Rectal smooth muscle tissue (tissue), 1 donor: Measurements from ENCODE around the gene IPPK.
A peak's percentile ranks its signal among the peaks of the same experiment; 100 is the strongest.

Experiments used
- H3K27ac ChIP-seq: one replicate; pipeline ENCODE4 v1.7.0; 2013; ENCODE audit warnings: low read depth, low read length, inconsistent platforms
- H3K27me3 ChIP-seq: one replicate; pipeline ENCODE4 v1.7.0; 2013; ENCODE audit warnings: low read length; ENCODE audit not compliant: control insufficient read depth, insufficient read depth
- H3K36me3 ChIP-seq: one replicate; pipeline ENCODE4 v1.7.0; 2013; ENCODE audit warnings: low read length; ENCODE audit not compliant: control insufficient read depth, insufficient read depth
- H3K4me1 ChIP-seq: one replicate; pipeline ENCODE4 v1.7.0; 2013; ENCODE audit warnings: low read length; ENCODE audit not compliant: control insufficient read depth, insufficient read depth
- H3K4me3 ChIP-seq: one replicate; pipeline ENCODE4 v1.7.0; 2013; ENCODE audit warnings: low read length
- H3K9ac ChIP-seq: one replicate; pipeline ENCODE4 v1.7.0; 2013; ENCODE audit warnings: low read length

Gene IPPK

DNA sequence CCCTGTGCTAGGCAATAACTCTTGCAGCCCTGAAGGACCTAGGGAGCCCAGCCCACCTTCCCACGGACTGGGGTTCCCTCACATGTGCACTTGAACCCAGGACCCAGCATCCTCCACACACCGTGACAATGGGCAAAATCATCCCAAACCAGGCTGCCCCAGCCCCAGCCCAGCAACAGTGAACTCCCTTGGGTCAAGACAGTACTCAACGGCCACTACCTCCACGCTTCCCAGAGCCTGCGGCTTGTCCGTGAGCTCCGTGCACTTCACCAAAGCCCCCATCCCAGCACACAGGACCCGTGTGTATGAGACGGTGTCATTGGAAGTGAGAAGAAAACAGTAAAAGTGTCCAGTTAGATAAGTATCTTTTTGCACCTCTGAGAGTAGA, 55.8 kb downstream of the IPPK start:
- Histone ChIP-seq H3K27me3 (no peaks in the 10 kb centered on the region), H3K36me3 (peaks cover 6% of the 10 kb centered on the region), H3K4me3 (no peak overlapping the region), H3K4me1 (peaks cover 41% of the 10 kb centered on the region), H3K9ac (no peak overlapping the region), H3K27ac (peak overlapping the region; percentile 21)

DNA sequence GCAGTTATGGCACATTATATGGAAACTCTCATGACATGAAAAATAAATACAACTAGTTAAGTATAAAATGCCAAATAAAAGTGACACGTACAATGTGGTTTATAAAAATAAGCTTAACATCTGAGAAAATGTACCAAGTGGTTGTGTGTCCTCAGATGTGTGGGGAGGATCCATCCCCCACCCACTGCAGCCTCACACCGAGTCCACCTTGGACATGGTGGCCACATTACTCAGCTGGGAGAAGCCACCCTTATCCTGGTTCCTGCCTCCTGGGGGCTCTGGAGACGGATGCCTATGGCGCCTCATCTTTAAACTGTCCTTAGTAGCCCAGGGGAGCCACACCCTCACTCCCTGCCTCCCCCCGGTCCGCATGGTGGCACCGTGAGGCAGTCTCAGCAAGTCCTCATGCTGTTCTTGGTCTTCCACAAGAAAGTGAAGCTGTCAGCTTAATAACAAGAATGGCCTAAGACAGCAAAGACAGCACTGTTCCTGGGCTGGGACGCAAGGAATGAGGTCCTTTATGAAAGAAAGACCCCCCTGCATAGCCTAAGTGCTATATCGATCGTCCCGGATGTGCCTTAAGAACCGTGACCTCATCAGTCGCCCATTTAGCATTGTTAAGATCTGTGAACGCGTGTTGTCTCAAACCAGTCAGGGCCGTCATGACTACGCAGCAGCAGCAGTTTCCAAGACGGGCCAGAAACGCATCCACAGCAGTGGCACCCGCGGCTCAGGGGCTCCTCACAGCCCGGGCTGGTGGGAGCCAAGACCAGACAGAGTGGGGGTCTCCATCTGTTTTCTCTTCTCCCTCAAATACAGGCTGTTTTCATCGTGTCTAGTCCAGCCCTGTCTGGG, 56.4 kb downstream of the IPPK start:
- Histone ChIP-seq H3K27ac (peak overlapping the region; percentile 21), H3K4me1 (peaks cover 47% of the 10 kb centered on the region)

DNA sequence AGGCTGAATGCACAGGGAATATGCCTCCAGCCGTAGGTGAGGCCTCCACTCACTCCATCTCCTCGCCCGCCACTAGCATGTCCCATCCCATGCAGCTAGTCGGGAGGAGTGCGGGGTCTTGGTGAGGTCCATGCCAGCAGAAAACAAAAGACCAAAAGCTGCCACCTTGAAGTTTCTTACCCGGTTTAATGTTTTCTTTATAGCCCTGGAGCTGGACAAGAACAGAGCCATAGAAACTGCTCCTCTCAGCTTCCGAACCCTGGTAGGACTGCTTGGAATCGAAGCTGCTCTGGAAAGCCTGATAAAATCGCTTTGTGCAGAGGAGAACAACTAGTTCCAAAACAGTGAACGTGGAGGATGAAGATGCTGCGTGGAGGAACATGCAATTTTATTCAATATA, 57.1 kb downstream of the IPPK start:
- no peak overlapping the region for H3K27ac ChIP-seq
- no peak overlapping the region for H3K4me3 ChIP-seq
- peaks cover 47% of the 10 kb centered on the region for H3K4me1 ChIP-seq
- no peak overlapping the region for H3K9ac ChIP-seq
- peaks cover 2% of the 10 kb centered on the region for H3K36me3 ChIP-seq
- no peaks in the 10 kb centered on the region for H3K27me3 ChIP-seq

More for the DNA sequence above, 56.4 kb downstream of the IPPK start:
- Histone ChIP-seq H3K9ac (no peak overlapping the region), H3K4me3 (no peak overlapping the region), H3K36me3 (peaks cover 6% of the 10 kb centered on the region), H3K27me3 (no peaks in the 10 kb centered on the region)

DNA sequence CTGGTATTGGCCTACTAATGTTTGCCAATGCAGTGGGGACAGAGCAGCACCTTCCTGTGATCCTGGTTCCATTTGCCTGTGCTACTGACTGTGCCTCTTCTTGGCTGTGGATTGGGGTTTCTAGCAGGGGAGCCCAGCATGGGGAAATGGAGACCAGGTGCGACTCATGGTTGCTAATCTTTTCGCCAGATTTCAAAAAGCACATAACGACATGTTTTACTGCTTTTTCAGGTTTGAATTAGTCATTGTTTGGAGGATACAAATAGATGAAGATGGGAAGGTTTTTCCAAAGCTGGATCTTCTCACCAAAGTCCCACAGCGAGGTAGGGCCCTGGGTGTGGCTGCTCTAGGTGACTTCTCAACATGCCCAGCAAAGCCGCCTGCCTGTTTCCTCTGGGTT, 57.6 kb downstream of the IPPK start:
- no peak overlapping the region for H3K4me3 ChIP-seq
- H3K4me1 ChIP-seq: peaks cover 46% of the 10 kb centered on the region
- no peak overlapping the region for H3K27ac ChIP-seq
- H3K9ac ChIP-seq: no peak overlapping the region
- peaks cover 2% of the 10 kb centered on the region for H3K36me3 ChIP-seq
- no peaks in the 10 kb centered on the region for H3K27me3 ChIP-seq

DNA sequence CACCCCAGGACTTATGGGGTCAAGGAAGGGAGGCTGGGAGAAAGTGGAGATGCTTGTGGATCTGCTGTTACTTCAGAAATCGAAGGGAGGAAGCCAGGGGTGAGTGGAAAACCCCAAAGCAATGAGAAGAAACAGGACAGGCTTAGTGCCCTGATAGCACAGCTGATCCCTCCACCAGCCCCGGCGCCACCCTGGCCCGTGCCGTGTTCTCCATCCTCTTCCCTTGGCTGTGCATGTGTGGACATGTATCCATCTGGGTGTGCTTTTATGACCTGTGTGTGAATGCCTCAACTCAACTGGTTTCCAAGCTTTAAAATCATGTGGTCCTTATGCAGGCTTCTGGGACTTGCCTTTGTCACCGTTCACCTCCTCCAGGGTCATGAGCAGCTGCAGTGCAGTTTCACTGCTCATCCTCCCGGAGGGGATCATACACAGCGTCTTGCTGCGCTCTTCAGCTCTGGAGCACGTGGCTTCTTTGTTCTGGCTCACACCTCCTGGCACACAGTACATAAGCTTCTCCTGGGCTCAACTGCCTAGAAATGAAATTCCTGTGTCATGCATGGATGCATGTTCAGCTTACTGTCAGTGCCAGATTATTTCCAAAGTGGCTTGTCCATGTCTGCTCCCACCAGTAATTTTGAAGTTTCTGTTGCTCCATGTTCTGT, 58.2 kb downstream of the IPPK start:
- Histone ChIP-seq H3K27me3 (no peaks in the 10 kb centered on the region), H3K27ac (no peak overlapping the region), H3K4me1 (peaks cover 41% of the 10 kb centered on the region), H3K9ac (no peak overlapping the region), H3K4me3 (no peak overlapping the region), H3K36me3 (peaks cover 2% of the 10 kb centered on the region)

DNA sequence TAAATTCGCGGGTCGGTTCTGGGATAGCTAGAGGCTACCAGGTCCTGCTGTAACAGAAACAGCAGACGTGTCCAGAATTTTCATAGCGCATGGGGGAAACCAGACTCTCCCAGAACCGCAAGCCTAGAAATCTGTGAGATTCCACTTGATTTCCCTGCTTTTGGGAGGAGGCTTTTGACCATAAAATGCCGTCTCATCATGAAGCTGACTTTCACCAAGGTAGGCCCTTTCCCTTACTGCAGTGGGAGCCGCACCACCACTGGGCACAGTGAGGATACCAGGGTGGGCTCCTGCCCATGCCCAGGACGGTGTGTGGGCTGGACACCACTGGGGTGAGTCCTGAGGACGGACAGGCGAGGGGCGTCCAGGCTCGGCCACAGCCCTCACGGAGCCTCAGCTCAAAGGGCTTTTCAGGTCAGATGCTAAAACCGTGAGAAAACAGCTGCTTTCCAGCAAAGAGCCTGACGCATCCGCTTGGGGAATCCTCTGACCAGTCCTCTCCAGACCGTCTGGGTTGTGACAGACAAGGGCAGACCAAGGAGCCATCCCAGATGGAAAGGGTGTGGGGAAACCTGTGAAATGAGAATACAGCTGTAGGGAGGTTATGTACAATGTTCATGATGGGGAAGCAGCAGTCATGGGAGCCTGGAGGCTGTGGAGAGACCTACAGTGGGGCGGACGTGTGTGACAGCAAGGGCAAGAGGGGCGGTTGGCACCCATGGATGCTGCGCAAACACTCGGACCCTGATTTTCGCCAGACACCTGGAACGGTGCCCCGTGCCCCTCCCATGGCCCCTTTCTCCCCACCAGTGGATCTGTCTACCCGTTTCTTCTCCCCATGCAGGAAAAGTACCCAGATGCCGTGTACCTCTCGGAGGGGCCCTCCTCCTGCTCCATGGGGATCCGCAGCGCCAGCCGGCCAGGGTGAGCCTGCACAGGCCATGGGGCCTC, 59.2 kb downstream of the IPPK start:
- H3K36me3 ChIP-seq: peaks cover 2% of the 10 kb centered on the region
- H3K27me3 ChIP-seq: no peaks in the 10 kb centered on the region
- H3K4me1 ChIP-seq: peaks cover 31% of the 10 kb centered on the region
- peak overlapping the region; percentile 67 for H3K27ac ChIP-seq
- H3K9ac ChIP-seq: no peak overlapping the region
- no peak overlapping the region for H3K4me3 ChIP-seq

DNA sequence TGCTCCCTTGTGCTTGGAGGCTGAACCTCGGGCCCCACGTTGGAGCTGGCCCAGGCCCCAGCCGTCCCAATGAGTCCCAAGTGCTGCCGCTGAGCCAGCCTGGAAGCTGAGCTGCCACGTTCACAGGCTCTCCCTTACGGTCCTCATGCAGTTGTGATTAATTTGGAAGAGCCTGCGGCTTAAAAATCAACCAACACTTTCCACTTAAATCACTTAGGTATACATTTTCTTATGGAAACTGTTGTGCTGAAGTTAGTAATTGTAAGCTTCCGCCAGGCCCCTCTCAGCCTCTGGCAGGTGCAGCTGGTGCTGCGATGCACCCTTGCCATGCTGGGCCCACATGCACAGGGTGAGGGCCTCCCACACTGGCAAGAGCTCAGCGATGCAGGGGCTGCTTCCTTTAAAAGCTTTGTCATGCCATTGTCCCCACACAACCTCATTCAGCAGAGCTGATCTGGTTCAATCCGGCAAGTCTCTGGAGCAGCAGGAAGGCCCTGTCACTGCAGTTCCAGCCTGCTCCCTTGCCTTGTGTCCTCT, 61.0 kb downstream of the IPPK start:
- H3K4me1 ChIP-seq: peaks cover 26% of the 10 kb centered on the region
- no peaks in the 10 kb centered on the region for H3K36me3 ChIP-seq
- no peak overlapping the region for H3K9ac ChIP-seq
- peak overlapping the region; percentile 70 for H3K27ac ChIP-seq
- H3K4me3 ChIP-seq: no peak overlapping the region
- H3K27me3 ChIP-seq: no peaks in the 10 kb centered on the region

DNA sequence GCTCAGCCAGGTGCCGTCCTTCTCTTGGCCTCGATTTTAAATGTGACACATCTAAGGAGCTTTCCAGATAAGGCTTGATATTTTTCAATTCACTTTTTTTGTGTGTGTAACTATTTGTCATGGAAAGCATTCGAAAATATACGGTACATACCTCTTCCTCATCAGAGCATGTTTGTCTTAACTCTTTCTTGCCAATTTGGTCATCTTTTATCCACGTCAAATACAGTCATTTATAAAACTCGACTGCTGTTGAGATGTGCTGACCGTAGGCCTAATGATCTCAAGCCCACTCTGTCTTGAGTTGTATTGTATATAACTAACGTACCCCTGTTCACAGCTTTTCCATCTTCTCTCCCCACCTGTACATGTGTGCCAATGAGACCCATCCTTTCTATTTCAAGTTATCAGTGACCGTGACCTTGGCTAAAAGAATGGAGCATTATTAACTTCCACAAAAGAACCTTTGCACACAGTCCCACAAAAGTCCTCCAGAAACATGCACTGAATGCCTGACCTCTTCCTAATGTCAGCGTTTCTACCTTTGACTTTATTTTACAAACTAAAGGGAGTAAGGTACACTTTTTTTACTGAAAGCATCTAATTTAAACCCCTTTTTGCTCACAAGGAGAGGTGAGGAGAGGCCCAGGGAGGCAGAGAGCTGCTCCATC, 61.6 kb downstream of the IPPK start:
- Histone ChIP-seq H3K4me3 (no peak overlapping the region), H3K4me1 (peaks cover 26% of the 10 kb centered on the region), H3K27ac (peak overlapping the region; percentile 70), H3K9ac (no peak overlapping the region), H3K36me3 (no peaks in the 10 kb centered on the region), H3K27me3 (no peaks in the 10 kb centered on the region)

DNA sequence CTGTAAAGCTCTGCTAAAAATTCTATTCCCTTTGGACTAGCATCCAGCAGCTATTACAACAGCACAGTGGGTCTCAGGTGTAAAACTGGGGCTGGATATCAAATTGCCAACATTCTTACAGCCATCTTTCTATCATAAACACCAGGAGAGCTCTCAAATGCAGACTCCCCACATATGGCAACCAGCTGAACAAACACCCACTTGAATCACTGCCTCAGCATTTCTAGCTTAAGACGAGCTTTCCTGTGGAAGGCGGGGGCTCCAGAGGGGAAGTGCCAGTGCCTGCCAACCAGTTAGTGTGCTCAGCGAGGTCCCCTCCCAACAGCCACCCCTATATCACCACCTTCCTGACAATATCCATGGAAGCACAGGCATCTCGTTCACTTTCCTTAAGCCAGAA, 62.2 kb downstream of the IPPK start:
- Histone ChIP-seq H3K36me3 (no peaks in the 10 kb centered on the region), H3K27ac (peak overlapping the region; percentile 48), H3K4me3 (no peak overlapping the region), H3K27me3 (no peaks in the 10 kb centered on the region), H3K4me1 (peaks cover 26% of the 10 kb centered on the region), H3K9ac (no peak overlapping the region)

DNA sequence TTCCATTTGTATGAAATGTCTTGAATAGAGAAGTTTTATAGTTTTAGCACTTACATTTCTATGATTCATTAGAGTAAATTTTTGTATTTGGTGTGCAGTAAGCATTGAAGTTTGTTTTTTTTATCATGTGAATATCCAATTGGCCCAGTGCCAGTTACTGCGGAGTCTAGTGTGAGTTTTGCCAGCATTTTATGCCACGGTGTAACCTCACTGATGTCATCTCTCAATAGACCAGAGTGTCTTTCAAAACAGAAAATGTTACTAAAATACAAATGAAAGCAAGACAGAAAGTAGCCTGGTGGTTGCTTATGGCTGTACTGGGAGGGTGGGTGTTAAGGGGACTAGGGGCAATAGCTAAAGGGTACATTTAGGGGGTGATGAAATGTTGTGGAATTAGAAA, 62.8 kb downstream of the IPPK start:
- H3K27ac ChIP-seq: peak overlapping the region; percentile 25
- peaks cover 26% of the 10 kb centered on the region for H3K4me1 ChIP-seq
- no peak overlapping the region for H3K9ac ChIP-seq

DNA sequence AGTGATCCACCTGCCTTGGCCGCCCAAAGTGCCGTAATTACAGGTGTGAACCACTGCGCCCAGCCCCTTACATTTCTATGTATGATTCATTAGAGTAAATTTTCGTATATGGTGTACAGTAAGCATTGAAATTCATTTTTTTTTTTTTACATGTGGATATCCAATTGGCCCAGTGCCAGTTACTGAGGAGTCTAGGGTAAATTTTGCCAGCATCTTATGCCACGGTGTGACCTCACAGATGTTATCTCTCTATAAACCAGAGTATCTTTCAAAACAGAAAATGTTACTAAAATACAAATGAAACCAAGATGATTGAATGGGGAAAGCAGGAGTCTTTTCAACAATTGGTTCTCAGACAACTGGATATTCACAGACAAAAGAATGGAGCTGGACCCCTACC, 64.7 kb downstream of the IPPK start:
- no peaks in the 10 kb centered on the region for H3K36me3 ChIP-seq
- no peak overlapping the region for H3K27ac ChIP-seq
- H3K27me3 ChIP-seq: no peaks in the 10 kb centered on the region
- peaks cover 34% of the 10 kb centered on the region for H3K4me1 ChIP-seq
- H3K9ac ChIP-seq: no peak overlapping the region
- no peak overlapping the region for H3K4me3 ChIP-seq

More for the DNA sequence above, 62.8 kb downstream of the IPPK start:
- Histone ChIP-seq H3K4me3 (no peak overlapping the region), H3K27me3 (no peaks in the 10 kb centered on the region), H3K36me3 (no peaks in the 10 kb centered on the region)
